COLO668 (cell line): ENCODE measurements around the gene MORF4L2.

Experiments used
- DNase-seq: peaks from one replicate; lab custom pipeline; 2025; ENCODE audit not compliant: unreplicated experiment; lab: John Stamatoyannopoulos, UW

The MORF4L2 gene

DNA sequence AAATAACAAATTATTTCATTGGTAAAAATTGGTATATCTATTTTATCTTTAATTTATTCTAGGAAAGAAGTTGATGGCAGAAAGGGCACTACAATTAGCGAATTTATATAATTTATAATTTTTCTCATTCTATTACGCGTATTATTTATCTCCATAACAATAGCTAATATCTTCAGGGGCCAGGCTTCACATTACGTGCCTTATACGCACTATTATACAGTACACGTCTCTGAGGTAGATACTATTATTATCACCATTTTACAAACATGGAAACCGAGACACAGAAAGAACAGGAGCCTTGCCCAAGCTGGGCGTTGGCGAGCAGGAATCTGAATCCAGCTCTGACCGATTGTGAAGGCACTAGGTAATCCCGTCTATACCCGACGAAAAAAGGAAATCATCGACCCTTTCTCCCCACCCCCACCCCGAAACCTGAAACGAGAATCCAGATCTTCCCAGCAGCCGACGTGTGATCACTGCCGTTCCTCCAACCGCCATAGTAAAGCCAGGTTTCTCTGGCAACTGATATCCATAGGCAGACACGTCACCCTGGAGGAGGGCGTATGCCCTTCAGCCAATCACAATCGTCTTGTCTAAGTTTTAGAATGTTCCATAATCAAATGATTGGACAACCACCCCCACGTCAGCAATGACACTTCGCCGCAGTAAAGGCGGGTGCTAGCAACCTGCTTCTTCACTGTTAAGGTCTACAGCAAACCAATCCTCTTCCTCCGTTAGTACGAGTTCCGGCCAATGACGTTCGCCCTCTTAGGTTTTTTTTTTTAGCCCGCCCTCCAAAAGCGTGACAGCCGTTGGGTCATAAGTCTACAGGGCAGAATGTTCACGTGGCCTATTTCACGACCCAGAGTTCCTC, at the start of gene MORF4L2:
TSS of gene MORF4L2 (minus strand) at position 501 of the 874 bp plus-strand sequence. CDS start 9,672 bp downstream, outside the sequence.
- DNase-seq: peak; percentile 88

DNA sequence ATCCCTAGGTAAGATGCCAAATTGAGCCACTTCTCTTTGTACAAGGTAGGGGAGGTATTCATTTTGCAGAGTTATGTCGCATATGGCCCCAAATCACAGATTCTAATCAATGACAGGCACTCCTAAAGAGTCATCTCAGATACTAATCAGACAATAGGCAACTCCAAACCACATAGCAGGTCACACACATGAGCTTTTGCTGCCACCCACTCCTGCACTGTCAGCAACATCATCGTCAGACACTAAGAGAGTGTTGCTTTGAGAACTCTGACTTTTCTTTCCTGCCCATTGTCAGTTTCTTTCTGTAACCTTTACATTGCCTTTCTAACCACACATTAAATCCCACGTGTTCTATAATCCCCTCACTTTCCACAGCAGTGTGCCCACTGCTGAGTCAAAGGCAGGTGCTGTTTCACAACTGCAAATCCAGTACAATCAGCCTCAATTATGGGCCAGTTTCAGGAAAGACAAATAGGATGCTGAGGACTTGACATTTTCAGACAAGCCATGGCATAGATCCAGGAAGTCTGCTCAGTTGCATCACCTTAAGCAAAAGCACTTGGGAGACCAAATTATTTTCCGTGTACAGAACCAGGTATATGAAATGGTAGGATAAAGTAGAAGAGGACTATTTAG, 47.7 kb upstream of the MORF4L2 start:
- no peak for DNase-seq

DNA sequence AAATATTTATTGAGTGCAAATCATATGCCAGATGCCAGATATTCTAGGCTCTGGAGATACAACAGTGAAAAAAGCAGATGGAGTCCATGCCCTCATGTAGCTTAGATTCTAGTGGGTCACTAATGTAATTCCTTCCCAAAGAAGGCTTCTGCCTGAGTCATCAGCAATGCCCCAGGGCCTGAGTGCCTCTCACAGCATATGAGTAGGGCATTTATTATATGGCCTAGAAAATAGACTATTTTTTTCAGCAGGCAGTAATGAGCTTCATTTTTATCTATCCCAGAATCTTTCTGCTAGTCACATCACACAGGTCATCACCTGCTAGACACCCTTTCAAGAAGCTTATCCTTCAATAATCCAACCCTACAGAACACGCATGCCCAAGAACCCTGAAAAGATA, 46.5 kb upstream of the MORF4L2 start:
- DNase-seq: no peak

- no peak for DNase-seq
Measured at GRCh38 chrX:103730796-103731493, 44.4 kb upstream of the MORF4L2 start.

DNA sequence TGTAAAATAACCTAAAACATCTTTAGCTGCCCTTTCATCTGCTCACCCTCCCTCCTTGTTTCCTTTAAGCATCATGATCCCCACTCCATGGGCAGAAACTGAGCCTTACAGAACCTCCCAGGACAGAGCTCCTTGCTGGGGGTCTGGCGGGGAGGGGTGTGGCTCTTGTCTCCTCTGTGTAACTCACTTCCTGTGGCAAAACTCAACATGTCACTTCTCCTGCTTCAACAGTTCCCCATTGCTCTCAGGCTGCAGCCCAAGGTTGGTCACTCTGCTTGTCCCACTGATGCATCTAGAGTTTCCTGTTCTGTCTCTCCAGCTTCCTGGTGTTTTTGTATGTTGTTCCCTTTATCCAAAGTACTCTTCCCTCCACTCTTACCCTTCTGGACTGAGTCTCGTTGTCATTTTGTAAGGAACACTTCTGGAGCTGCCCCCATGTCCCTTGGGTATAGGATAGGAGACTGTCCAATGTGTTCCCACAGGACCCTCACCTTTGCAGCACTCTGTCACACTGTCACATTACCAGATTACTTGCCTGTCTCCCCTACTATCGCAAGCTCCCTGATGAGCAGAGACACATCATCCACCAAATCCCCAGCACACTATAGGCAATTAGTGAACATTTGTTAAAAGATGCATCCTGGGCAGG, 43.8 kb upstream of the MORF4L2 start:
- no peak for DNase-seq

GRCh38 chrX:103729015-103729414, 42.5 kb upstream of the MORF4L2 start:
- no peak for DNase-seq

DNA sequence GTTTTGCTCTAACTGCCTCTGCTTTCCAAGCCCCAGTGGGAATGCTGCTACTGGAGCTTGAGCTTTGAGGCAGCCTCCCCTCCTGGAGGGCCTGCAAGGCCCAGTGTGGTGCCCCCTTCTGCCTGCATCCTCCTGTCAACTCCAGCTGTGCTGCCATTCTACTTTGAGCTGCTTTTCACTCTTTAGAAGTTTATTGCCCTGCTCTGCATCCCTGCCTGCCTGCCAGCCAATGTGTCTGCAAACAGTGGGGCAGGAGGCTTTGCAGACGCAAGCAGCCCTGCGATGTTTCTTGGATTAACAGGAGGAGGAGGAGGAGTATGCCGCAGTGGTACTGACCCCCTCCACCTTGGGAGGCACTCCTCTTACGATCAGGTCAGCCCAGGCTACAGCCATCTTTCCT, 40.6 kb upstream of the MORF4L2 start:
- DNase-seq: no peak

DNA sequence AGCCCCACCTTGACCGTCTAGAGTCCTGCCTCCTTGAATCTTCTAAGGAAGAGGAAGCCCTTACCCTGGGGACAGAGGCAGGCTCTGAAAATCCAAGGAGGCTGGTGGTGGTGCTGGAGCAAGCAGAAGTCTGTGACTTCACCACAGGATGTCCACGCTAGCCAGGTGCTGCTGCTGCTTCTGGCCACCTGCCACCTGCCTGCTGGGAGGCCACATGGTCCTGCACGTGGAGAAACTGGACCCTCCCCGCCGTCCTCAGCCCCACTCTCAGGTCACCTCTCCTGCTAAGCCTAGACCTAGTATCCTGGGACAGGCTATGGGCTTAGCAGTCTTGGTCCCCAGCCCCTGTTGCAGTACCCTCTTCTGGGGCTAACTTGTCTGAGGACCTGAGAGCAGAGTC, 40.0 kb upstream of the MORF4L2 start:
- peak; percentile 1 for DNase-seq

DNA sequence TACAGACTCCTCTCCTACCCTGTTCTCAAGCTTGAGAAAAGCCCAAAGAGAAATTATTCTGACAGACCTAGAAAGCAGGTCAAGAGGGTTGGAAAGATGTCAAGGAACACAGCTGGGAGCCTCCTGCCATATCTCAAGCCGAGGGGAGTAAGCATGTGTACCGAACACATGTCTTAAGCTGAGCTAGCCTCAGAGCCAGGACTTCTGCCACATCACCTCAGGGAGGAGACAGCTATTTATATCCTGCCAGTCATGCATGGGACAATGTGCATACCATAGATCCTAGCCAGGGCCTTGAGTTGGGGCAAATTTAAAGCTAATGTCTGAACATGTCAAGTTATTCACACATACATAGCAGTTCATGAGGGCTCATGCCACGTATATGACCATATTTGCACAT, 36.0 kb upstream of the MORF4L2 start:
- no peak for DNase-seq

DNA sequence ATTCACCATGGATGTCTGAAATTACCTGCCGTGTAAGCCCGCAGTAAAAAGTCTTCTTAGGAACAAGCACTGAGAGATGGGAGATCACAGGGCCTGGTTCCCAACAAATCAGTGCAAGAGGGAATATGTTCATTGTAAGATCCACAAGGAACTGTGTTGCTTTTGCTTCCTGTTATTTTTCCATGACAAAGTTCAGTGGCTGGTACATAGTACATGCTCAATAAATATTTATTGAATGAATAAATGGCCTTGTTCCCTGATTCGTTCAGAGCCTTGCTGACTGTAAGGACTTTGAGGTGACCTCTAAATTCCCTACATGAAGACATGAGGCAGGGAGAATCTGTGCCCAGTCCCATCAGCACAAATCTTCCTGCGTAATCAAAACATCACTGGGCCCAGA, 31.6 kb upstream of the MORF4L2 start:
- DNase-seq: no peak

DNA sequence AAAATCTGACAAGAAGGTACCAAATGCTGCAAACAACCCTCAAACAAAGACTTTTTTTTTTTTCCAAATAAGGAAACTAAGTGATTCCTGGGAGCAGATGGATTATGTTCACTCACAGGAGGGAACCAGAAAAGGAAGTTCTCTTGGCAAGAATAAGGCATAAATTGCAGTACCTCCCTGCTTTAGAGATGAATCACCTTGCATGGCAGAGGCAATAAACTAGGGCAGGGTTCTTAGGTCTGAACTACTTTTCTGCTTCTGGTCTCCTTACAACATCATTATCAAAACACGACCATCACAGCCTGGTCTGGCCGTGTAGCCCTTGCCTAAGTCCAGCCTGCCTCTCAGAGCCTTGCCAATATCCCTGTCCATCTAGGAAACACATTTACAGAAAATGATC, 30.5 kb upstream of the MORF4L2 start:
- DNase-seq: no peak

- DNase-seq: no peak
Measured at GRCh38 chrX:103710609-103711008, 24.1 kb upstream of the MORF4L2 start, which contains the start of gene TMEM31. Gene TMEM31, plus strand, starts transcription at chrX:103710909. Its CDS starts 1,350 bp downstream, at chrX:103712259.

GRCh38 chrX:103704863-103705262, 18.4 kb upstream of the MORF4L2 start:
- no peak for DNase-seq

DNA sequence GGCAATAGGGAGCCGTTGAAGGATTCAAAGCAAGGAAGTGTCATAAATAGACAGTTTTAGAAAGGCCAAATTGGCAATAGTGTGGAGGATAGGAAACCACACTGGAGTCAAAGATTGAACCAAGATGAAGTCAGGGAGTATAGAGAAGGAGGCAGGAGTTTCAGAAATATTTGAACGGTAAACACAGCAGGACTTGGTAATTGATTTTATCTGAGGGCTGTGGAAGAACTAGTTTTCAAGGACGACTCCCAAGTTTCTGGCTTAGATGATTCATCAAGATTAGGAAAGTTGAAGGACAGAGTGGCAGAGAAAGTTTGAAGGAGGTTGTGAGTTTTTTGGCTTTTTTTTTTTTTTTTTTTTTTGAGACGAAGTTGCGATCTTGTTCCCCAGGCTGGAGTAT, 12.7 kb upstream of the MORF4L2 start:
- no peak for DNase-seq

DNA sequence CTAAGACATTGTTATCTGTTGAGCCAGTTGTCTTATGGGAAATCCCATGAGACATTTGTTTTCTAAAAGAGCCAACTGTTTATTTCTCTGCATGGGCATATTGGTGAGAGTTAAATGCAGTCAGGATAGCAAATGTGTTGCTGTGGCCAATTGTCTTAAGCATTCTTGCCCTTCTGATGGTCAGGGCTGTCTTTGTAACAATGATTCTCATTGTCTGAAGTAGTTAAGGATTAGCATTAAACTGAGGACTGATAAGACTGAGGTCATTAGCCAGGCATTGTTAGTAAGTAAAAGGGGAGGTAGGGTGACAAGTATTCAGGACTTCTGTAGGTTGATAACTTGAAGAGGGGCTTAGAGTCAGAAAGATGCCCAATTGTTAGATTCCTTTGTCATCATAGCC, 11.2 kb upstream of the MORF4L2 start:
- no peak for DNase-seq

DNA sequence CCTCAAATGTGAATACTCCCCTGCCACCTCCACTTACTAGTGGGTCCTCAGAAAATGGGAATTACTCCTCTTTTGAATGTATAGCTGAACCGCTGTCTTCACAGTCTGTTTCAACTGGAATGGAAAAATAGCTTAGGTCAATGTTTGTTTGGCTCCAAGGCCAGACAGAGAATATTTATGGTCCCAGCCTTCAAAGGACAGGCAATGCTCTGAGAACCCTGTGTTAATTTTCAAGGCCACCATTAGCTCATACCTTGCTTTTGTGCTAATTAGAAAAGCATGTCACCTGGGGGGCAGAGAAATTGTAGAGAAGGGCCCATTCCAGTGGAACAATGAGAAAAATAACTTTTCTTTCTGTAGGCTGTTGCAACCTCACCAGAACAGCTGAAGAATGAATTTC, 4.6 kb upstream of the MORF4L2 start:
- DNase-seq: no peak

- no peak for DNase-seq
Measured at GRCh38 chrX:103688946-103689345, 2.4 kb upstream of the MORF4L2 start.

- DNase-seq: peak; percentile 62
Measured at GRCh38 chrX:103687696-103688201, 1.2 kb upstream of the MORF4L2 start.

- DNase-seq: peak; percentile 87
Measured at GRCh38 chrX:103687073-103687695, 685 bp upstream of the MORF4L2 start.

GRCh38 chrX:103685396-103685795, 1.1 kb downstream of the MORF4L2 start:
- peak; percentile 0 for DNase-seq

GRCh38 chrX:103681443-103681842, 5.1 kb downstream of the MORF4L2 start:
- DNase-seq: no peak
